Spleen (tissue), 7 donors: ENCODE data around the gene NSUN5.

Experiments used
- CTCF ChIP-seq, 11 experiments: fragments of 200-600 bp in 7 of 11; fragments of 450-650 bp in 4 of 11; sonication (generic) in 4 of 11; IDR thresholded peaks in 8 of 11; conservative IDR thresholded peaks in 3 of 11; 1 replicate in 7 of 11; 2 replicates in 4 of 11; pipeline versions ENCODE4 v1.4.0 to v1.8.0; 2016 to 2021; ENCODE audit warnings: antibody characterized with exemption in 11 of 11, inconsistent platforms in 4 of 11, mild to moderate bottlenecking in 1 of 11
- POLR2A ChIP-seq, 3 donors: fragments of 450-650 bp; IDR thresholded peaks; one replicate each; pipeline ENCODE4 v1.5.1; 2017; ENCODE audit warnings: antibody characterized with exemption in 3 of 3, mild to moderate bottlenecking in 1 of 3
- donor health status: DM: no; HTN: no; CAD: no; lungs with moderate emphysema.
- donor health status: DM: no; HTN: no; CAD: no.
- donor health status: DM: no; HTN: no; CAD: no.

- TF ChIP-seq POLR2A (IDR thresholded peaks at IDR 0.05) (no peak), CTCF (IDR thresholded peaks at IDR 0.05 in 8 of 11, conservative IDR thresholded peaks at IDR 0.05 in 3 of 11) (no peak)
Observed at GRCh38 chr7:73304071-73304470, 4.6 kb downstream of the NSUN5 start.
